NCI-H2171 (cell line): Measurements from ENCODE around the gene DAB2.

Source experiments
- DNase-seq: peaks from one replicate; lab custom pipeline; 2025; lab: John Stamatoyannopoulos, UW

The DAB2 gene

DNA sequence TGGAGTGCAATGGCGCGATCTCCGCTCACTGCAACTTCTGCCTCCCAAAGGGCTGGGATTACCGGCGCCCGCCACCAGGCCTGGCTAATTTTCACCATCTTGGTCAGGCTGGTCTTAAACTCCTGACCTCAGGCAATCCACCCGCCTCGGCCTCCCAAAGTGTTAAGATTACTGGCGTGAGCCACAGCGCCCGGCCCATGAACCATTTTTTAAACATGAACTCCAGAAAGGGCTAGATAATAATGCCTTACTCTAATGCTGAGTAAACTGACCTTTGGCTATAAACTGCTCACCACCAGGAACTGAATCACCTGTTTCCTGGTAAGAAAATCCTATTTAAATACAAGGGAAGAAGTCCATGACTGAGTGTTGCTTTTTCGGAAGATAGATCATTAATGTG is 23.2 kb upstream of the DAB2 start:
- no peak for DNase-seq

DNA sequence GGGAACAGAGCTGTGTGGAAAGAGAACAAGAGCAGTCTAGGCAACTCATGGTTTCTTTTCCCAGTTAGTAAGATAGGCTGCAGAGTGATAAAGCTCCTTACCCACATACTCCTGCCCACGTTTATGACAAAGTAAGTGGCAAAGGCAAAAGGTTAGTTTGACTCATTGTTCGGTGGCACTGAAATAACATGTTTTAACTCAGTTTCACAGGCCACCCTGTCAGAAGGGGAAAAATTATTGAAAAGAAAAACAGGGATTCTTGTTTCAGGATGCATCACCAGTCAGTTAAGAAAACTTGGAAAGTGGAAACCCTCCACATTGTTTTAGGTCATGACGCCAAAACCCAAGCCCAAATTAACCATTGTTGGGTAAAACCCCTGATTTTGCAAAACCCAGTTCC is 22.3 kb upstream of the DAB2 start:
- DNase-seq, result no peak

GRCh38 chr5:39446231-39446630 is 21.5 kb upstream of the DAB2 start:
- DNase-seq, result no peak

- no peak for DNase-seq
These were observed 19.1 kb upstream of the DAB2 start for GRCh38 chr5:39443911-39444310.

GRCh38 chr5:39442991-39443390 is 18.2 kb upstream of the DAB2 start:
- no peak for DNase-seq

- no peak for DNase-seq
These were observed 17.1 kb upstream of the DAB2 start for GRCh38 chr5:39441838-39442237.

DNA sequence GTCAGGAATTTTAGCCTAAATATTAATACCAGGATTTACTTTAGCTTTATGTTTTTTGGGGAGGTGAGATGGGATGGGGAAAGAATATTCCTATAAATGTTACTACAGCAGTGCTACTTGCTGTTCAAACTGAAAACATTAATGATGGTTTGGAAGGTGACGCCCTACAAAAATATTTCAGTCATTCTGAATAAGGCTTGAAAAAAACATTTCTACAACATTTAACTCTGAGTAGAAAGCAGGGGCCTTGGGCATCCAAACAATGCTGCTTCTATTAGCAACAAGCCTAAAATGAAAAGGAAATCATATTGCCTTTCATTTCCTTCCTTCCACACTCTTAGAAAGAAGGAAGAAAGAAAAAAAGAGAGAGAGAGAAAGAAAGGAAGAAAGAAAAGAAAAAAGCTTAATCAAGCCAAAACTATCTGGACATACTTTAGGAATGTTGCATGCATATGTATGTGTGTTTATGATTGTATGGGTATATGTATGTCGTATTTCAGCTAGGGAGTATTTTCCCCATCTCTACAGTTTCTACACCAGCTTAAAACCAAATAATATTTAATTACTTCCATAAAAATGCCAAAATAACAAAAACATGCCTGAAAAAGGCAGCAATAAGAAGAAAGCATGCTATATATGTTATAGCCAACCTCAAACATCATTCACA is 16.3 kb upstream of the DAB2 start:
- no peak for DNase-seq

DNA sequence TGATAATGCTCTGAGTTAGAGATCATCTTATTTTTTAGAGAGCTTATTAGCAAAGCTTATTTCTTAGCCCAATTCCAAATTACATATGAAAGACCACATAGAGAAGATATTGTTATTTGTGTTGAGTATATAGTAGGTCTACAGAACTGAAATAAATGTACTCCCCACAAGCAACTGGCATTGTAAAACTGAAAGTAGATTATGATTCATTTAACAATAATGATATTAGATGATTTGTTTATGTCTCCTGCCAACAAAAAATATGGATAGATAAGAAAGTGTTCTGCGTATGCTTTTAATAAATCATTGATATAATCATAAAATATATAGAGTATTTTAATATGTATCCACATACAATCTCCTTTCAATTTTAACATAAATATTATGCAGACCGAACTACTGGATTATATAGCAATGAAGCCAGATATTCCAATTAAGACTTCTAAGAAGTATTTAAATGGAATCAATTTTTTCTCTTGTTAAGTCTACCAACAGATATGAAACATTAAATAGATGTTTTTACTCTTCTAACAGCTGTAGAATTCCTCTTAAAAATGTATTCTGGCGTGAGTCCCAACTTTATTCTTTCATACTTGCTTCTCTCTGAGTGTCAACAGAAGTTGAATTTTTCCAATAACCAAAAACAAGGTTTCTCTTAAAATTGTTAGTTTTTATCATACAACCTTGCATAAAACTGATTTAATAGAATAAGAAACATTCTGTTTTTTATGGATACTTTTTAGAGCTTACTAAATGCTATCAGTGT is 15.6 kb upstream of the DAB2 start:
- DNase-seq, result no peak

GRCh38 chr5:39439582-39440162 is 14.9 kb upstream of the DAB2 start:
- DNase-seq, result no peak

DNA sequence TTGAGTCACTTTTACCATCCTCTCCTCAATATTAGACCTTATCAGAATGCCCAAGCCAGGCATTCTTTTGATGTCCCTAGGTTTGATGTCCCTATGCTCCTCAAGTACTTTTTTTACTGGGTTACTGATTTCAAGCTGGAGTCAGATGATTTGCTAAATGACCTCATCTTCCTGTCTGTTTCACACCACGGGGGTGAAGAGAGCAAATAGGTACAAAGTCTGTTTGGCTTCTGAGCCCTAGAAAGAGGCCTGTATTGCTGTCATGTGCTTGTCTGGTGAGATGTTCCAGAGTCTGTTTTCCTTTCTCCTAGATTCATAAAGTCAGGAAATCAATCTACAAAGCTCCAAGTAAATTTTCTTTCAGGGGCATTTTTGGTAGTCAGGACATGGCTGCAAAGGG is 12.7 kb upstream of the DAB2 start:
- no peak for DNase-seq

- DNase-seq, result no peak
These were observed 9.1 kb upstream of the DAB2 start for GRCh38 chr5:39433848-39434247.

DNA sequence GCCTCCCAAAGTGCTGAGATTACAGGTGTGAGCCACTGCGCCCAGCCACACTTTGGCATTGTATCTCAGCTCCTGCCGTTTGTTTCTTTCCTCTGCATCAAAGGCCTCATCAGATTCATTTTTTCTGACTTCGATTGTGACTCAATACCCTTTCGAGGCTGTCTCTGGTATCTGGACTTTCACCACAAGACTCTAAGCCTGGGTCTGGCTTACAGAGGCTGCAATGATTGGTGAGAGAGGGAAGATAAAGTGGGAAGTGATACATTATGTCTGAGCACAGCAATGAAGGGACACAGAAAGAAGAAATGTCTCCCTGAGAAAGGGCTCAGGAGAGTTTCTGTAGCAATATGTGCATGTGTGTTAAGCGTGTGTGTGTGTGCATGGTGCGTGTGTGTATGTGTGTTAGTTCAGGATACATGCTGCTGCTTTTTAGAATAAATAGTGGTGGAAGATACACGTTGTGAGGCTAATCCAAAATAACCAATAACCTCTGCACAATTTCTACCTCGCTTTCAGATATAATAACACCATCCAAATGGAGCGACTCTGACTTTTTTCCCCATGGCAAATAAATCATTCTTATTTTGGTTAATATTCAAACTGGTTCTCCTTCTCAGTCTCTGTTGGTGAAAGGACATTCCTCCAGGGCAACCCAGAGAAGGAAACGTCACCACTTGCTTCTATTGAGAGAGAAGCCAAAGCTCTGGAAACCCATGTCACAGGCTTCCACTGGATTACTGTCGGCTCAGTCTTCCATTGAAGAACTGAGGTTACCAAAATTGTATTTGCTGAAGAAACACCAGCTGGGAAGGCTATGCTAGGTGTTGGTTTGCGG is 8.1 kb upstream of the DAB2 start:
- DNase-seq, result no peak

DNA sequence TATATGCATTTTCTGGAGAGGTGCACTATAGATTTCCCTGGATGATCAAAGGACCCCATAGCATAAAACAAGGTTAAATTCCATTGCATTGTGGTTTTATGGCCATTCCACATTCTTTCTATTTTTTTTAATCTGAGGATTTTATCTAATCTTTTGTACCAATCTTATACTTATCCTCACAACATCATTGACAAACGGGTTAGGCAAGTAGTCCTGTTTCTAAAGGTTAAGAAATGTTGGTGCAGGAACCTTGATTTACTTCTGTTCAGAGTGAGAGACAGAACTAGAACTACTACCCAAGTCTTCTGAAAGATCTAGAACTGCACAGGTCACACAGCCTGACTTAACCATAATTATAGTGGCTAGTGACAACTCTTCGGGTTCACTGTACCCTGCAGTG is 5.7 kb upstream of the DAB2 start:
- no peak for DNase-seq

GRCh38 chr5:39428640-39429039 is 3.9 kb upstream of the DAB2 start:
- DNase-seq, result no peak

DNA sequence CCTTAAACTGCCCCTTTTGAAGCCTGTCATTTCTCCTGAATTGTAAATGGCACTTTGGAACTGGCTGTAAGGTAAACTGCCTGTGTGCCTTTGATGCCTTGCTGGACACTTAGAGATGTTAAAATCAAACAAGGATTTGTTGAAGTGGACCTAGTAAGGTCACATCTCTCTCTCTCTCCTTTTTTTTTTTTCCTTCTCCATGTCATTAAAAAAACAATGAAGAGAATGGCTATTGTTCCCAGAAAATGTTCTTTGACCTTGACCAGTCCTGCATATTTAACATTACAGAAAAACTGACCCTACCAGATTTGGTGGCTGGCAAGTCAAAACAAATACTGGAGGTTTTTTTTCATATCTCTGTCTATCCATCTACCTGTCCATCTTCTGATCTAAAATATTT is 2.9 kb upstream of the DAB2 start:
- DNase-seq, result no peak

- no peak for DNase-seq
These were observed 2.4 kb upstream of the DAB2 start for GRCh38 chr5:39427229-39427628.

GRCh38 chr5:39426746-39427105 is 1.9 kb upstream of the DAB2 start:
- DNase-seq, result no peak

DNA sequence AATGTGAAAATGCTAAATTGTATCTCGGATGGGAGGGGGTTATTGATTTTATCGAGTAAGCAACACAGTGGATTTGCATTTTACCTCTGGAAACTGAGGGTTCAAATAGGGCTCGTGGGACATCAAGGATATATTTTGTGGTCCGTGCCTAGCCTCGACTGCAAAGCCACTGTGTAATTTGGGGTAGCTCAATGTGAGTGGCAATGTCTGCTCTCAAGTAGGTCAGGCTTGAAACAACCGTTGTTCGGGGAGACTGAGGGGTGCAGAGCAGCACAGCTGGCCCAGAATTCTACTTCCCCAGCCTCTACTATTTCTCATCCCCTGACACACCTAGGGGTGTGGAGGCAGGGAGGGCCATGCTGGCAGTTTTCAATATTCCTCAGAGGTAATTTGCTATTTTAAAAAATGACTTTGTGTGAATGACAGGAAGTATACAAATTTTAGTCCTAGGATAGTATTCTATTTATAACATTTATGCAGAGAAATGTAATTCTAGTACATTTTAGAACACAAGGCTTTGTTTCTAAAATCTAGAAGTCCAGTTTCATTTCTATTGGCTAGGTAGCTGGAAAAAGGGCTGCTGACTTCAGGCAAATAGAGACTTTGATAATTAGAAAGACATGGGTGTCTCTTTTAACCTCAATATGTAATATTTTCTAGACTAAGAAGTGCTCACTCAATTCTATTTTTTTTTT is 1.4 kb upstream of the DAB2 start:
- no peak for DNase-seq

DNA sequence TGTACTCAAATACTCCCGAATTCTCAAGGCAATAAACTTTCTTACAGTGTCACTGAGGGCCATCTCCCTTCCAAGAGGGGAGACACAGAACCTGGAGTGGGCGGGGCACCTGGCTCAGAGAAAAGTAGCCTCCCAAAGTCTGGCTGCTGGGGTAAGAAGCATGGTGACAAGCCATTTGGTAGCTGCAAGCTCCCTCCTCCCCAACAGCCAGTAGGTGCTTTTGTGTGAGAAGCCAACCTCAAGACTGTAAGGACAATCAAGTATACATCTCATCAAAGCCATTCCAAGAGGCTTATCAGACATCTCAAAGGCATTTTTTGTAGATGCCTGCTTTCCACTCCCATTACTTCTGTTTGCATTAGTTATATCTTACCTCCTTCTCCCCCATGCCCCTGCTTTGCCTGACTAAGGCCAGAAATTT is 1.4 kb downstream of the DAB2 start:
- no peak for DNase-seq

- DNase-seq, result no peak
These were observed 2.0 kb downstream of the DAB2 start for GRCh38 chr5:39422728-39423285.

DNA sequence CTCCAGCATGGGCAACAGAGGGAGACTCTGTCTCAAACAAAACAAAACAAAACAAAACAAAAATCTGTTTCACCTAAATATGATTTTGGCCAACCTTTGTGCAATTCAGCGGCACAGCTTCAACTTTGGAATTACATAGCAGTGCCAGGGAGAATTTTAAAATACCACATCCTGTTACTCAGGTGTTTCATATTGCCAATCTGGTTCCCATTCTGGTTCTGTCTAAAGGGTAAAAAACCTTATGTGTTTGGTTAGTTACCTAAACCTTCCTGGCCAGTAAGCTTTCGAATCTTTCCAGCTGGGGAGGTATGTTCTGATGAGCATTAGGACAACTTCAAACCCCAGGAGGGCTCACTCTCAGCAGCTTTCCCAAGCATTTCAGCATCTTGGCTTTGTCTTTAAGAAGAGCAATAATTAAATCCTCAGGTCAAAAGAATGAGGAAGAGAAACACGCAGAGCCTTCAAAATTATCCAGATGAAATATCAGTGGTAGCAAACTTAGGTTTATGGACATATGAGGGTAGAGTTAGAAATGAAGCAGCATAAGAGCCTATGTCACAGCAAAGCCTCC is 2.7 kb downstream of the DAB2 start:
- DNase-seq, result no peak
